Stimulated activated CD4-positive, alpha-beta T cell treated with anti-CD3 and anti-CD28 coated beads, Interleukin-4, amount 100 ng/mL, for 4 hours (primary cell): ENCODE measurements around the gene PIK3R3.
A peak's percentile ranks its signal among the peaks of the same experiment; 100 is the strongest.

Source experiments
- DNase-seq, 2 experiments: peaks; one replicate each; pipeline ENCODE4 v3.0.0-alpha.2; 2020

The PIK3R3 gene

GRCh38 chr1:46132529-46133180 lies at the start of gene PIK3R3:
TSS of gene PIK3R3 (minus strand) at chr1:46132629. CDS start at chr1:46131952, 677 bp downstream.
- peak; percentile 83 for DNase-seq

- no peak for DNase-seq
Observed at GRCh38 chr1:46181343-46182260, 49.2 kb upstream of the PIK3R3 start.

GRCh38 chr1:46180082-46180616 lies 47.7 kb upstream of the PIK3R3 start:
- no peak for DNase-seq

GRCh38 chr1:46179138-46180081 lies 47.0 kb upstream of the PIK3R3 start:
- DNase-seq, result peak; percentile 49 to 55

DNA sequence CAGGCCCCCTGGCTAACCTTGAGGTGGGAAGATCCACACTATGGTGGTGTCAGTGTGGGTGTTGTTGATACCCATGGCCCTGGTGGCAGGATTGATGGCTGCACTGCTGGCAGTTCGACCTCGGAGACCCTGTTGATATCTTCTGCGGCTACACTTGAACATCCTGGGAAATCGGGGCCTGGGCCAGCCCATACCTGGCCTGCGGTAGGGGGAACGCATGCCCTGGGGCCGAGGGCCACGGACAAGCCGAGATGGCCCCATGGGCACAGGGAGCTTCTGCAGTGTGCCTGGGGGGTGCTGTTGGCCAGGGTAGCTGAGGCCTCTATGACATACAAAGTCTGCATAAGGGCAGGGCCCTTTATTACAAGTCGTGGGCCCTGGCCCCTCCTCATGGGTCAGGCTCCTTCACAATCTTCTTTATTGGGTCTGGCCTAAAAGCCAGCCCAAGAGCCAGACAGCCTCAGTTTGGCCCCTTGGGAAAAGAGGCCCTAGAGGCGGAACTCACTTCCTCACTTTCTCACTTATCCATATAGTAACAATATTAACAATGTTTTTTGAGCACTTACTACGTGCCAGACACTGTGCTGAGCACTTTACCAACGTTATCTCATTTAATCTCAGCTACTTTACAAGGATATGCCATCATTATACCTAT lies 43.9 kb upstream of the PIK3R3 start, which contains the start of gene P3R3URF:
P3R3URF (minus strand) TSS at position 278 of the 655 bp plus-strand sequence; CDS start at position 261, 17 bp downstream.
- DNase-seq, result no peak

- no peak for DNase-seq
Observed at GRCh38 chr1:46175243-46175642, 42.8 kb upstream of the PIK3R3 start.

DNA sequence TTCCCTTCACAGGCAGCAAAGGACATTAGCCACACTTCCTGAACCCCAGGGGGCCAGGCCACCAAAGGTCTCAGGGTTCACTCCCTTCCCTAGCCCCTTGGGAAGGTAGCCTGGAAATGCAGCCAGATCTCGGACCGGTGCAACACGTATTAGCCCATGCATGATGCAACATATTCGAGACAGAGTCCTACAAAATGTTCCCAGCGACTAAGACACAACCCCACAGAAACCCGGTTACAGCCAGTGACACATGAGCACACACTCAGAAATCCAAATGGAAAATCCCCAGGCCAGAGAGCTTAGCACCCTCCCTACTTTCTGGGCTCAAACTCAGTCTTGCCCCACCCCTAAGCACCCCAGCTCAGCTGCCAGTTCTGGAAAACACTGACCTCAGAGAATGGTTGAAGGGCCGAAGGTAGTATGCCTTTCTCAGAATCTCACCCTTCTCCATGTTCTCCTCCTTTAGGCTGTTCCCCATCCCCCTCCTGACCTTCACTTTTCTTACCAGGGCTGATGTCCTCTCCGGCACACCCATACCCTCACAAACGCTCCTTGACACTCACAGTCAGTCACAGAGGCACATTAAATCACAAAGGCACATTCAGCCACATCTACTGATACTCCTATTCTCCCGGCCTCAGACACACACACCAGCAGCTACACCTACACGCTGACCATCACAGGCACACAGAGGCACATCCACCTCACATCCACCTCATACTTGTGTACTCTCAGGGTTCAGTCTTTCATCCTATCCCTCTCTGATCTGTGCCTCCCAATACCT lies 42.2 kb upstream of the PIK3R3 start, which contains the start of gene TSPAN1:
TSPAN1 (plus strand) TSS at position 640 of the 784 bp plus-strand sequence. CDS start 6,021 bp downstream, outside the sequence.
- DNase-seq, result no peak

DNA sequence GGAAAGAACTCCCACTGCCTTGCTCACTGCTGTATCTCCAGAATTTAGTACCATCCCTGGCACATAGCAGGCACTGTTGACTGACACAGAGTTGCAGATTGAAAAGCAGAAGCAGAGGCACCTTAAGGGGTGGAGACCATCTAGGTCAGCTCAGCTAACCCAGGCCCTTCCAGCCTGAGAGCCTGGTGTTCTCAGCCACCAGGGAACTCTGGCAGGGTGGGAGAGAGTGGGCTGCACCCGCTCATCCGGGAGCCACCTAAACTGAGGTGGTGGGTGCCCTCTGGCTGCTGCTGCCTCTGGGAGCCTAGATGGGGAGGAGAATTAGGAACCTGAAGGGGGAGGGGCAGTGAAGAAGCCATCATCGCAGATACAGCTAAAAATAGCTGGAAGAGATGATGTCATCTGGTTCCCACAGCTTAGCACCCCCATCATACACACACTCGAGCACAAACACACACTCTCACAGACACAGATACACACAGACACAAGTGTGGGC lies 41.0 kb upstream of the PIK3R3 start:
- no peak for DNase-seq

GRCh38 chr1:46172321-46172720 lies 39.9 kb upstream of the PIK3R3 start:
- DNase-seq, result no peak

DNA sequence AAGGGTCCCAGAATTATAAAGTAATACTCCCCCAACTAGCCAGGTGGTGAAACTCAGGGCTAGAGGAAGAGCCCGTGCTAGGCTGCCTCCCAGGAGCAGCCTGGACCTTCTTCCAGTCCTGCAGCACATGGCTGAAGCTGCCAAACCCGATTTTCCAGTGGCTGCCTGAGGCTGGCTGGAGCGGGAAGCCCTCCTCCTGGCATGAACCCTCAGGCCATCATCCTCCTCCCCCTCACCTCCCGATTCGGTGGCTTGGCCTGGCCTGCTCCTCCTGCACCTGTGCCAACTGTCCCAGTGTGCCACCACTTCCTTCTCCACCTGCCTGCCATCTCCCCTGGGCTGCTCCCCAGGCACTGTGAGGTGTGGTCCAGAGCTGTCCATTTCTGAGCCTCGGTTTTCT lies 39.4 kb upstream of the PIK3R3 start:
- no peak for DNase-seq

DNA sequence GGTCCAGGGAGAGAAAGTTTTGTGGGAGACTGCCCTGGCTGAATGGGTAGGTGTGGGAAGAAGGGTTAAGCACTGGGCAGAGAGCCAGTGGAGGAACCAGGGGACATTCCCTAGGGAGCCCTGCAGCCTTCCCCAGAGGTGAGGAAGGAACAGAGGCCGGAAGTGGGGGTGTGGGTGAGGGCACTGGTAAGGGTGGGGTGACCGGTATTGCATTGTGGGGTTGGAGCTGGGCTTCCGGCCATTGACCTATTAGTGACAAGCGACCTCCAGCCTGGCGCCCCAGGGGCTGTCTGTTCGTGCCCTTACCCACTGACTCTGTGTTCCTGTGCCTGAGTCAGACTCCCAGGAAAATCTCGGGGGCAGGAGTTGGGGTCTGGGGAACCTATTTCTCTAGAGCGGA lies 38.9 kb upstream of the PIK3R3 start:
- DNase-seq, result no peak

GRCh38 chr1:46169811-46170454 lies 37.5 kb upstream of the PIK3R3 start:
- DNase-seq, result no peak

- DNase-seq, result no peak
Observed at GRCh38 chr1:46168477-46168876, 36.0 kb upstream of the PIK3R3 start.

GRCh38 chr1:46166521-46167462 lies 34.4 kb upstream of the PIK3R3 start:
- DNase-seq, result peak; percentile 34 to 38

GRCh38 chr1:46160212-46160611 lies 27.8 kb upstream of the PIK3R3 start:
- DNase-seq, result no peak

DNA sequence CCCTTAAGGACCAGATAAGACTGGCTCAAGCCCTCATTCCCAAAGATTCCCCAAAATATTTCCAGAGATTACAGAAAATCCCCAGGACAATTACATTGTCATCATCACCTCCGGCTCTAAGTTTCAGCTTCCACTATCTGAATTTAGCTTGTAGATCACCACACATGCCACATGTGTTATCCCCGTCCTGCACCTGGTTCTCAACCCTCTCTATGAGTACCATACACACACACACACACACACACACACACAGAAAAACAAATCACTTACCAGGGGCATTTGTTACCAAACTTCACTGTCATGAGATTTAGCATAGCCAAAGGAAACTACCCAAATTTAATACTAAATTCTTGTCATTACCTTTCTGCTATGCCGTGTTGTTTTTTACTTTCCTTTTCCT lies 27.1 kb upstream of the PIK3R3 start:
- no peak for DNase-seq

DNA sequence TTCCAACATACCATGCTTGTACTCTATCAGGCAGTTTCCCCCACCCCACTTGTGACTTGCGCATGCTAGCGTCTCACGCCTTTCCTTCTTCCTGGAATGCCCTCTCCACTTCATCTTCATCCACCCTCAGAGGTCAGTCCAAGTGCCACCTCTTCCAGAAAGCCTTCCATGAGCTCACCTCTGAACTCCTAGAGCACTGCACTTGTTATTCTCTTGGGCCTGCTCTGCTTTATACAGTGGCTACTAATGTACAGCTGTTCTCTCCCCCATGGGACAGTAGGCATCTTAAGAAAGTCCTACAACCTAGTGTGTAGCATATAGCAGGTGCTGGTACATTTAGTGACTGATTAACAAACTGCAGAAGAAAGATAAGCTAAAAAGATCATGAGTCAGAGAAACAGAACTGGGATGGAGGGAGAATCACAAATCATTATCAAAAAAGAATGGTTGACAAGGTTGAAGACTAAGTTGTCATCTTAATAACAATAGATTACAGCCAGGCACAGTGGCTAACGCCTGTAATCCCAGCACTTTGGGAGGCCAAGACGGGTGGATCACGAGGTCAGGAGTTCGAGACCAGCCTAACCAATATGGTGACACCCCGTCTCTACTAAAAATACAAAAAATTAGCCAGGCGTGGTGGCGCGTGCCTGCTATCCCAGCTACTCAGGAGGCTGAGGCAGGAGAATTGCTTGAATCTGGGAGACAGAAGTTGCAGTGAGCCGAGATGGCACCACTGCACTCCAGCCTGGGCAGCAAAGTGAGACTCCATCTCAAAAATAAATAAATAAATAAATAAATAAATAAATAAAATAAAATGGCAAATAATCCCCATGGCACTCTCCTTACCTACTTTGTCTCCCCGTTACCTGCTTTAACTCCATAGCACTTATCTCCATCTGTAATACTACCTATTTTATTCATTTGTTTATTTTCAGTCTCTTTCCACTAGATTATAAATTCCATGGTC lies 26.2 kb upstream of the PIK3R3 start:
- no peak for DNase-seq

DNA sequence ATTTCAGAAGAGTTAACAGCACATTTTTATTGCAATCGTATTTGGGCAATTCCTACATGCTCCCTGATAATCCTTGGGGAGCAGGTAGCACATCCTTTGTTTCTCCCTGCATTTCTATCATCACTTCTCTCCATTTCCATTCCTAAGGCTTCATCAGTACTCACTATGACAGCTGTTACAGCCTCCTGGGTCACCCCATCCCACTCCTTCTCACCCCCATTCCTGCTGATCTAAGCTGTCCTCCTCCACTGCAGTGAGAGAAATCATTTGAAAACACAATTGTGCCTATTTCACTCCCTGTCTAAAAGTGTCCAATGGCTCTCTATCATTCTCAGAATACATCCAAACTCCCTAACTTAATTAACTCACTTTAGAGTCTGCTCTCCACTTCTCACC lies 25.5 kb upstream of the PIK3R3 start:
- DNase-seq, result no peak
